Nephron (organoid): ENCODE data around the gene DTNBP1.

Experiments used
- H3K27ac Mint-ChIP-seq, 3 experiments: 2 replicates each; pipeline ENCODE4 v1.8.0; 2020; ENCODE audit warnings: mixed read lengths in 3 of 3, mild to moderate bottlenecking in 2 of 3, moderate library complexity in 1 of 3
- H3K27me3 Mint-ChIP-seq: 2 replicates; pipeline ENCODE4 v1.8.0; 2021; ENCODE audit warnings: low read depth, mild to moderate bottlenecking, moderate library complexity, mixed read lengths
- H3K36me3 Mint-ChIP-seq: 2 replicates; pipeline ENCODE4 v1.8.0; 2020; ENCODE audit warnings: low read depth, mixed read lengths
- H3K4me1 Mint-ChIP-seq: 2 replicates; pipeline ENCODE4 v1.8.0; 2020; ENCODE audit warnings: mixed read lengths
- H3K4me3 Mint-ChIP-seq, 3 experiments: 2 replicates each; pipeline ENCODE4 v1.8.0; 2020; ENCODE audit warnings: mild to moderate bottlenecking in 3 of 3, mixed read lengths in 3 of 3, moderate library complexity in 2 of 3
- H3K9me3 Mint-ChIP-seq: 2 replicates; pipeline ENCODE4 v1.8.0; 2020; ENCODE audit warnings: mixed read lengths
- TF ChIP-seq, protein P1 (sequence below), 3 experiments: fragments of 200-600 bp; sonication (generic); IDR thresholded peaks; one replicate each; pipeline ENCODE4 v1.5.0; 2021; ENCODE audit warnings: antibody characterized with exemption in 3 of 3; ENCODE audit not compliant: unreplicated experiment in 3 of 3

DTNBP1 gene

DNA sequence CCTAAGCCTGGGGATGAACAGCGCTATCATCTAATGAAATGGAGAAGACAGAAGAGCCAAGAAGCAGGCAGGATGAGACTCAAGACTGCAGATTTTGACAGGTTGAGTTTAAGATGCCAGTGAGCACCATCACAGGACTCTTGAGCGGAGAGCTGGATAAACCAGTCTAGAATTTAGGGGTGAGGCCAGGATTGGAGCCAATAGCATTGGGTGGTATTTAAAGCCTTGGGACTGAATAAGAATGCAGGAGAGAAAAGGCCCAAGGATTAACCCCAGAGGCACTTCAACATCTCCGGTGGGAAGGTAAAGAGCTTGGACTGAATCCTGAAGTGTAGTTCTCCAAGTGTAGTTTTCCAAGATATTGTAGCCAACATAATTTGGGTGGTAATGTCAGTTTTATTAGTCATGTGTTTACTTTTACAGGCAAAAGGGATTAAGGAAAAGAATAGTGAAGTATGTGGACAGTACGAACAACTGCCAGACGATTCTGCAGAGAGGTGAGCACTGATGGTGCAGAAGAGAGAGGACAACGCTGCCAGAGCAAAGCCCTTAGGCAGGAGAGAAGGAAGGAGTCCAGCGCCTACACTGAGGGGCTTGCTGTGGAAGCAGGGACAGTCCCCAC, 85.2 kb downstream of the DTNBP1 start:
- peaks cover 6% of the 10 kb centered on the region for H3K36me3 Mint-ChIP-seq
- no peak overlapping the region for H3K4me3 Mint-ChIP-seq
- peaks cover 30% of the 10 kb centered on the region for H3K4me1 Mint-ChIP-seq
- TF ChIP-seq, protein P1, sequence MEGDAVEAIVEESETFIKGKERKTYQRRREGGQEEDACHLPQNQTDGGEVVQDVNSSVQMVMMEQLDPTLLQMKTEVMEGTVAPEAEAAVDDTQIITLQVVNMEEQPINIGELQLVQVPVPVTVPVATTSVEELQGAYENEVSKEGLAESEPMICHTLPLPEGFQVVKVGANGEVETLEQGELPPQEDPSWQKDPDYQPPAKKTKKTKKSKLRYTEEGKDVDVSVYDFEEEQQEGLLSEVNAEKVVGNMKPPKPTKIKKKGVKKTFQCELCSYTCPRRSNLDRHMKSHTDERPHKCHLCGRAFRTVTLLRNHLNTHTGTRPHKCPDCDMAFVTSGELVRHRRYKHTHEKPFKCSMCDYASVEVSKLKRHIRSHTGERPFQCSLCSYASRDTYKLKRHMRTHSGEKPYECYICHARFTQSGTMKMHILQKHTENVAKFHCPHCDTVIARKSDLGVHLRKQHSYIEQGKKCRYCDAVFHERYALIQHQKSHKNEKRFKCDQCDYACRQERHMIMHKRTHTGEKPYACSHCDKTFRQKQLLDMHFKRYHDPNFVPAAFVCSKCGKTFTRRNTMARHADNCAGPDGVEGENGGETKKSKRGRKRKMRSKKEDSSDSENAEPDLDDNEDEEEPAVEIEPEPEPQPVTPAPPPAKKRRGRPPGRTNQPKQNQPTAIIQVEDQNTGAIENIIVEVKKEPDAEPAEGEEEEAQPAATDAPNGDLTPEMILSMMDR (IDR thresholded peaks at IDR 0.05; ENCODE audit: unreplicated experiment in 3 of 3): no peak
- peaks cover 2% of the 10 kb centered on the region for H3K9me3 Mint-ChIP-seq
- H3K27me3 Mint-ChIP-seq: no peaks in the 10 kb centered on the region
- peak overlapping the region in 2 of 3 experiments; percentile 42 to 51 for H3K27ac Mint-ChIP-seq

DNA sequence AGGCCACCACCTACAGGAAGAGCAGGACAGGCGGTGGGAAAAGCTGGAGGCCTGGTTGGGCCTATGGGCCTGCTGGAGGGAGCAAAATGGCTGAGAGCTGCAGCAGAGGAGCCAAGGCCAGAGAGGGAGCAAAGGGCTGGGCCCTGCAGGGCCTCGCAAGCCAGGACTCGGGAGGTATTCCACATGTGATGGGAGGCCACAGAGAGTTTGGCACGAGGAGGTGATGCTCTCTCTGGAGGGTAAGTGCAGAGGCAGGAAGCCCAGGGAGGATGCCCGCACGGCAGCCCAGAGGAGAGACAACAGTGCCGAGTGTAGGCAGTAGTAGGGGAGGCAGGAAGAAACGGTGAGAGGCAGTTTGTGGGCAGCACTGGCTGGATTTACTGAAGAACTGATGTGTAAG, 85.7 kb downstream of the DTNBP1 start:
- no peak overlapping the region for H3K4me3 Mint-ChIP-seq
- peaks cover 6% of the 10 kb centered on the region for H3K36me3 Mint-ChIP-seq
- no peaks in the 10 kb centered on the region for H3K27me3 Mint-ChIP-seq
- H3K4me1 Mint-ChIP-seq: peaks cover 30% of the 10 kb centered on the region
- H3K9me3 Mint-ChIP-seq: peaks cover 2% of the 10 kb centered on the region
- TF ChIP-seq, protein P1 (IDR thresholded peaks at IDR 0.05; ENCODE audit: unreplicated experiment in 3 of 3): no peak
- H3K27ac Mint-ChIP-seq: peak overlapping the region in 2 of 3 experiments; percentile 42 to 51

DNA sequence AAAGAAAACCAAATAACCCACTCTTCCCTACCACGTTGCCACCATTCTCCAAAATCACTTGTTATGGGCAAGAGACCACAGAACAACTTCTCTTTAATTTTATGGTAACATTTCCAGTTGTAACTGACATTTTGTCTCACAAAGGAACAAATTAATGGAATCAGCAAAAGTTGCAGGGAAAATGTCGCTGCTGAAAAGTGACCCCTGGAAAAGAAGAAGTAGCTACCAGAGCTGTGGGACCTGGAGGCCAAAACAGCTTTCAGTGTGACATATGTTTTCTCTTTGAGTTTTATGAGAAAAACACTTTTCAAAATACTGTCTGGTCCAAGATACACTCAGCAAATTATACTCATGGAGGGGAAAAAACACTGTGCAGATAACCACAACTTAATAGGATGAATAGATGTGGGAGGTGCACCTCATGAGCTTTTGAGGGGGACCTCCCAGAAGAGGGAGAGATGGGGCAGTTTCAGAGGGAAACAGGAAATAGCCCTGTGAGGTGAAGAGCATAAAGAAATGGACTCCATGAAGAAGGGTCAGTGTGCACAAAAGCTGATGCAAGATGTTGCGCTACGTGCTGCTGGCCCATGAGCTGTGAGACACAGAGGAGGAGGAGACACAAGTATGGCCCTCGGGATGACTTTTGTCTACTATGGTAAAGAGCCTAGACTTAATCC, 87.3 kb downstream of the DTNBP1 start:
- H3K27ac Mint-ChIP-seq: peak overlapping the region; percentile 89 to 97 (median 93)
- H3K4me1 Mint-ChIP-seq: peaks cover 25% of the 10 kb centered on the region
- TF ChIP-seq, protein P1 (IDR thresholded peaks at IDR 0.05; ENCODE audit: unreplicated experiment in 3 of 3): no peak
- H3K27me3 Mint-ChIP-seq: no peaks in the 10 kb centered on the region
- peaks cover 2% of the 10 kb centered on the region for H3K9me3 Mint-ChIP-seq
- no peak overlapping the region for H3K4me3 Mint-ChIP-seq
- peaks cover 11% of the 10 kb centered on the region for H3K36me3 Mint-ChIP-seq

DNA sequence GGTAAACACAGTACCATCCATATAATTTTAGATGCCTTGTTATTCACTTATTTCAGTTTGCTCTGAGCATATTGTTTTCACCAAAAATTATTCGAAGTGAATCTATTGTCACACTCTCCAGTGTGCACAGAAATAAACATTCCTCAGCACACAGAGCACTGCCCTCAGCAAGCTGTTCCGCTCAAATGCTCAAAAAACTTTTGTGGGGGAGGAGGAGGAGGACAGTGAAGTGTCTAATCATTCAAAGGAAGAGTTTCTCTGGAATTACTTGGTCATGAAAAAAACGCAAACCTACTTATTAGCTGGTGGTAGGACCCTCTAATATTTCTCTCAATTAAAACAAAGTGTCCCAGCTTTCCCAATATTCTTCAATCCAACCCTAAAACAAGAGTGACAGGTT, 88.3 kb downstream of the DTNBP1 start:
- H3K27me3 Mint-ChIP-seq: no peaks in the 10 kb centered on the region

DNA sequence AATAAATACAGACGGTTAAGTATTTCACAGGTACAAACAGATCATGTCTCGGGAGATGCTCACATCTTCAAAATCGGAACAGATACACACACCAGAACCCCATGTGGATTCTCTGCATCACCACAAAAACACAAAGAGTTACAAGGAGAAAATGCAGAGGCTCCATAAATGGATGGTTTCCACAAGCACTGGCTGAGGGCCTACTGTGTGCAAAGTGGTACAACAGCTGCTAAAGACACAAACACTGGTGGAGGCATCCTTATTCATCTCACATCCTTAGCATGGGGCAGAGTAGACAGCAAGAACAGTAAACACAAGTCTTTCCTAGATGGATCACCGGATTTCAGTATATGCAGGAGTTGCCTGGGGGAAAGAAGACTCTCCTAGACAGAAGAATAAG, 88.8 kb downstream of the DTNBP1 start:
- Mint-ChIP-seq H3K27me3 (no peaks in the 10 kb centered on the region), H3K36me3 (peaks cover 9% of the 10 kb centered on the region), H3K4me3 (no peak overlapping the region), H3K27ac (peak overlapping the region; percentile 89 to 97 (median 93)), H3K9me3 (peaks cover 2% of the 10 kb centered on the region), H3K4me1 (peaks cover 34% of the 10 kb centered on the region)
- TF ChIP-seq, protein P1 (IDR thresholded peaks at IDR 0.05; ENCODE audit: unreplicated experiment in 3 of 3): no peak

More for the DNA sequence above, 88.3 kb downstream of the DTNBP1 start:
- H3K36me3 Mint-ChIP-seq: peaks cover 11% of the 10 kb centered on the region
- peak overlapping the region; percentile 89 to 97 (median 93) for H3K27ac Mint-ChIP-seq
- TF ChIP-seq, protein P1 (IDR thresholded peaks at IDR 0.05; ENCODE audit: unreplicated experiment in 3 of 3): no peak
- H3K4me1 Mint-ChIP-seq: peaks cover 30% of the 10 kb centered on the region
- no peak overlapping the region for H3K4me3 Mint-ChIP-seq
- peaks cover 2% of the 10 kb centered on the region for H3K9me3 Mint-ChIP-seq
